Measurements from ENCODE around the gene GCNT2.
"Not testable (repeated sequence)": the region's sequence is repeated elsewhere in the genome, so short reads cannot be mapped to it uniquely, and the experiment has no call there.

Gene GCNT2

DNA sequence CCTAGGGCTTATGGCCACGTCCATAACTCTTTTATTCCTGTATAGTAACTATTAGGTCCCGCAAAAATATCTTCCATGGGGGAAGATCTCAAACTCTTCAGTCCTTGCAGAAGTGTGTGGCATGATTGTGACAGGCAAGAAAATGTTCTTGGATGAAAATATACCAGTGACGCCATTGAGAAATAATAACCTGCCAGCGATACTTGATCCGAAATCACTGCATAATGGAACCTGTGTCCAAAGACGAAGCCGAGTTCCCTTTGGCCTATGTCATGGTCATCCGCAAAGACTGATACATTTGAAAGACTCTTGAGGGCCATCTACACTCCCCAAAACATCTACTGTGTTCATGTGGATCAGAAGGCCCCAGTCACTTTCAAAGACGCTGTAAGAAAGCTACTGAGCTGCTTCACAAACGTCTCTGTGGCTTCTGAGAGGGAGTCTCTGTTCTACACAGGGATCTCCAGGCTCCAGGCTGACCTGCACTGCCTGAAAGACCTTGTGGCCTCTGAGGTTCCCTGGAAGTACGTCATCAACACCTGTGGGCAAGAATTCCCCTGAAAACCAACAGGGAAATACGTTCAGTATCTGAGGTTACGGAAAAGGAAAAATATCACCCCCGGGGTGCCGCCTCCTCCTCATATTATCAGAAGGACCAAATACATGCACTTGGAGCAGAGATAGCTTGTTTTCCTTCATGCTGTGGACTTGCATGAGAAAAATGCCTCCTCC is 6.9 kb upstream of the GCNT2 start:
- no peak for DNase-seq (ENCODE audit: low read depth)

DNA sequence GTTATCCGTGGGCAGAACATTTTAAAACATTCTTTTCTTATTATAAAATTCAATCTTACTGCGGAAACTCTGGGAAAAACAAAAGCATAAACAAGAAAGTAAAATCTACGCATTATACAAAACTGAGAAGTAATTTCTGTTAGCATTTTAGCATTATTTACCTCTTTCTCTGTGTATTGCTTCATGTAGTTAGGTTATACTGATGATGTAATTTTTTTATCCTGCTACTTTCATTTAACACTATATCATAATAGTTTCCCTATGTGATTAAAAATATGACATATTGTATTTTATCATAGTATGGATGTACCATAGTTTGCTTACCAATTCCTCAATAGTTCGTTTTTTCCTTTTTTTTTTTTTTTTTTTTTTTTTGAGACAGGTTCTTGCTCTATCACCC is 4.2 kb upstream of the GCNT2 start:
- DNase-seq (ENCODE audit: low read depth): no peak

DNA sequence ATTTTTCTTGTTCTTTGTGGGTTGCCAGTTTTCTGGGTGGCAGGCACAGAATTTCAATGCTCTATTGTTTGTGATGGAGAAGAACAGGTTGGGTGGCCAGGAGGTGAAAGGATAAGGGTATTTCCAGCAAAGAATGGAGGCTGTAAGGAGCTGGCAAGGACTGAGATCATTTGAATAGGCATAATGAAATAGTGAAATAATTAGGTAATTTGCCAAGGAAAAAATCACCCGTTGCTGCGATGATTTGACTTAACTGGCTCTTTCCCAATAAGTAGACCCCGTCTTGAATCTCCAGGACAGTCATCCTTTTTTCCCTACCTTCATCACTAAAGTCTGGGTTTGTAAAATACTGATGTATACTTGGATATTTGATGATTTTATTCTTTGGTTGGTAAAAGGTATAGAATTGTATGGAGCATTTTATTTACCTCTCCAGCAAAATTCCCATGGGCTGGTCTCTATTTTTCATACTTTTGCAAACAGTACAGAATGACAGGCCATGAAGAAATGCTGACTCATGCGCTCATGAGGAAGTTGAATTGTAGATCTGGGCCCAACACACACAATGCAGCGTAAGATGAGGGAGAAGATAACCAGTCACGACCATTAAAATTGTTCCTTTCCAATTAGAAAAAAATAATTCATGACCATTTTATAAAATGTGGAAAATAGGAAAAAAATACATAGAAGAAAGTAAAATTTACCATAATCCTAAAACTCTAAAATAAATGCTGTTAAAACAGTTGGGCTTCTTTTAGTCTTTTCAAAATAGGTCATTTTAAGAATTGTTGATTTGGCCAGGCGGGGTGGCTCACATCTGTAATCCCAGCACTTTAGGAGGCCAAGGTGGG is 2.4 kb upstream of the GCNT2 start:
- no peak for DNase-seq (ENCODE audit: low read depth)

DNA sequence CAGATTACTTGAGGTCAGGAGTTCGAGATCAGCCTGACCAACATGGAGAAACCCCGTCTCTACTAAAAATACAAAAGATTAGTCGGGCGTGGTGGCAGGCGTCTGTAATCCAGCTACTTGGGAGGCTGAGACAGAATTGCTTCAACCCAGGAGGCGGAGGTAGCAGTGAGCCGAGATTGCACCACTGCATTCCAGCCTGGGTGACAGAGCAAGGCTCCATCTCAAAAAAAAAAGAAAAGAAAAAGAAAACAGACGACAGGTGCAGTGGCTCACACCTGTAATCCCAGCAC is 1.8 kb upstream of the GCNT2 start:
- DNase-seq (ENCODE audit: low read depth): not testable (repeated sequence)

DNA sequence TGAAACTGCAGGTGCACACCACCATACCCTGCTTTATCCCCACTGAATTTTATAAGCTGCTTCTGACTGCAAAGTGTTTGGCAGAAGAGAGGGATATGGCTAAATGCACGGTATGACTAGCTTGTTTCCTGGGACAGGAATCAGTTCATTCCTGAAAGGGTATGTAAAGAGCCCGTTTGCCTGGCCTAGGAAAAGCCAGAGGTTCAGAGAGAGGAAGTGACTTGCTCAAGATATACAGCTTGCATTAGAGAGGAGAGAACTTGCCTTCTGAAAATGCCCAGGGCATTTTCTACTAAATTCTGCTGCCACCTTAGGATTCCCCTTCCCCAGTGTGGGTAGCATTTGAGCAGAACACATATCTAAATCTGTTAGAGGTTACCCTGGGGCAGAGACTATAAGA is 683 bp upstream of the GCNT2 start:
- no peak for DNase-seq (ENCODE audit: low read depth)

DNA sequence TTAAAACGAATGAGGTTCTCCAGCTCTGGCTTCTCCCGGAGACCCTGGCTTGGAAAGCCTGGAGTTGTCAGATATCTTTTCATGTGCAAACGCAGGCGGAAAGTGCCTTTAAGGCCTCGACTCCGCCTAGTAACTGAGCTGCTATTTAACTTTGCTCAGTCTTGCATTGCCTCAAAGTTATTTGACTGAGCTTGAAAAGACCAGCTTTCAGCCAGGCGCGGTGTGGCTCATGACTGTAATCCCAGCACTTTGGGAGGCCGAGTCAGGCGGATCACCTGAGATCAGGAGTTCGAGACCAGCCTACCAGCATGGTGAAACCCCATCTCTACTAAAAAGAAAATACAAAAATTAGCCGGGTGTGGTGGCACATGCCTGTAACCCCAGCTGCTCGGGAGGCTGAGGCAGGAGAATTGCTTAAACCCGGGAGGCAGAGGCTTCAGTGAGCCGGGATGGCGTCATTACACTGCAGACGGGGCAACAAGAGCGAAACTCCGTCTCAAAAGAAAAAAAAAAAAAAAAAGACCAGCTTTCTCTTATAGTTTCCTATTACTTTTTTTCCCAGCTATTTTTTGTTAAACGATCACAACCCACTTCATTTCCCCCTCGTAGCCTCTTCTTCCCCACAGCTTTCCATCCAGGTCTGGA is 1.9 kb downstream of the GCNT2 start:
- no peak for DNase-seq (ENCODE audit: low read depth)

DNA sequence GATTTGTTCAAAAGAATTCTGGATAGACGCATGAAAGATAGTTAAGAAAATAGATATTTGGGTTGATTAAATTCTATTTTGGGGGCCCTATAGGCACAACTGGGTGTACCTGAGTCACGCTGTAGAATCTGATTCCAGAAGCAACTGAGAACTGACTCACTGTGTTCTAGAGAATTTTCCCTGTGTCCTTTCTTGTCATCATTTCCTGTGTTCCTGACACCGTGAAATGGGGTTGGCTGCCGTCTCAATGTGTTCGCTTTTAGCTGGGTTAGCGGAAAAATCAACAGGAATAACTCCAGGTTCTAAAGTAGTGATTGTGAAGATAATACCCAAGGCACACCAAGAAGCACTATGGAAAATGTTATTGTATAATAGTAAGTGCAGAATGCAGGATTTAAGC is 5.0 kb downstream of the GCNT2 start:
- DNase-seq (ENCODE audit: low read depth): no peak

DNA sequence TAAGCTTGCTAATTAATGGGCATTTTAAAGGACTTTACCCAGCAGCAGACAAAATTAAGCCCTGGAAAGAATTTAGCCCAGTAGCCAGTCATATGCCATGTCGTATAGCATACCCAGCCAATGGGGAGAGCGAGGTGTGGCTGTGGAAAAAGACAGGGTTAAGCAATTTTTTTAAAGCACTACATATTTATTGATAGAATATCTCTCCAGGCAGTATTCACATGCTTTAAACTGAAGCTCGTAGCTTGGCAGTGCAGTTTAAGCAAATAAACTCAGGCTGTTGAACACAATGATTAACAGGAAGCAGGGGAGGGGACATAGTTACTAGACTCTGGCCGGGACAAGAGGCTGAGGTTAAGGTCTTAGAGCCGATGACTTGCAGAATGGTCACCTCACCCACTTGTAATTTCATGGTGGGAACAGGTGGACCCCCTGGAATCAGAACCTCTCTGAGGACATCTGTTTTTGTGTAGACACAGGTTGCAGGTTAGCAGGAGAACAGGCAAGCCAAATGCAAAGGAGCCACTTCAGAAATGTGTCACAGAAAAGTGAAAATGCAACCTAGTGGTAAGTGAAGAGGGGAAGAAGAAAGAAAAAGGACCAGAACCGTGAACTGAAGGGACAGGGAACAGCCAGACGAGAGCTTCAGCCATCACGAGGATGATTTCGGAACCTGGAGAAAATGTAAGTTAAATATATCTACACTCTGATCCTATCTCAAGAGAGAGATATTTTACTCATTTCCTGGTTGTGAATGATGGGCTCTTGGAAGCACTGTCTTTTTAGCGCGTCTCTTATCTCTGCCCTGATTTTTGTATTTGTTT is 7.2 kb downstream of the GCNT2 start:
- no peak for DNase-seq (ENCODE audit: low read depth)

DNA sequence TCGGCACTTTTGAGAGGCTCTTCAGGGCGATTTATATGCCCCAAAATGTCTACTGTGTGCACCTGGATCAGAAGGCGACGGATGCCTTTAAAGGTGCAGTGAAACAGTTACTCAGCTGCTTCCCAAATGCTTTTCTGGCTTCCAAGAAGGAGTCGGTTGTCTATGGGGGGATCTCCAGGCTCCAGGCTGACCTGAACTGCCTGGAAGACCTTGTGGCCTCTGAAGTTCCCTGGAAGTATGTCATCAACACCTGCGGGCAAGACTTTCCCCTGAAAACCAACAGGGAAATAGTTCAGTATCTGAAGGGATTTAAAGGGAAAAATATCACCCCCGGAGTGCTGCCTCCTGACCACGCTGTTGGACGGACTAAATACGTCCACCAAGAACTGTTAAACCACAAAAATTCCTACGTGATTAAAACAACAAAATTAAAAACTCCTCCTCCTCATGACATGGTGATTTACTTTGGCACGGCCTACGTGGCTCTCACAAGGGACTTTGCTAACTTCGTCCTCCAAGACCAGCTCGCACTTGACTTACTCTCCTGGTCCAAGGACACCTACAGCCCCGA is 8.2 kb downstream of the GCNT2 start:
- DNase-seq (ENCODE audit: low read depth): no peak

DNA sequence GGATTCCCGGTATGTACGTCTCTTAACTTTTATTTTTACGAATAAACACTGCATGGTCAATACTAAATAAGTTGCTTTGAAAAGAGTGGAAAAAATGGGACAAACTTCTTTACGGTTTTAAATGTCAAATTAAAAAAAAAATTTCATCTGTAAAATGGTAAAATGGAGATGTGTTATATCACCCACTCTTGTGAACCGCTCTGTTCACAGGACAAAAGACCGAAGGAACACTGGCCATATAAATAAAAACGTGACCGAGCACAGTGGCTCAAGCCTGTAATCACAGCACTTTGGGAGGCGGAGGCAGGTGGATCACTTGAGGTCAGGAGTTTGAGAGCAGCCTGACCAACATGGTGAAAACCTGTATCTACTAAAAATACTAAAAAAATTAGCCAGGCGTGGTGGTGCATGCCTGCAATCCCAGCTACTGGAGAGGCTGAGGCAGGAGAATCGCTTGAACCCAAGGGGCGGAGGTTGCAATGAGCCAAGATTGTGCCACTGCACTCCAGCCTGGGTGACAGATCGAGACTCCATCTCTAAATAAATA is 8.8 kb downstream of the GCNT2 start:
- DNase-seq (ENCODE audit: low read depth): not testable (repeated sequence)

DNA sequence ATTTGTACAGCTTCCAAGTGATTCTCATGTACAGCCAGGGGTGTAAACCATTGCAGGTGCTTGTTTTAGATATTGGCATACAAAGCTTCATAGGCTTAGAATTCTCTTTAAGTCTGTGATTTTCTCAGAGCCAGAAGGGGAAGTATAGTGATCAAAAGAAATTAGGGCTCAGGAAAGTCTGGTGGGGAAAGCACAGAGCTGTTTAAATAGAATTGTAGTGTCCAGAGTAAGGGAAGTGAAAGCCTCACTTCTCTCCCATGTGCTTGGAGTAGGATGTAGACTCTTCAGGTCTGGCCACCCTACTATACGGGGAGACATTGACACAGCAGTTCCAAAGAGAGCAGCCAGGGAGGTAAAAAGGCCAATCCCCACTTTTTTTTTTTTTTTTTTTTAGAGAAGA is 10.4 kb downstream of the GCNT2 start:
- DNase-seq (ENCODE audit: low read depth): no peak

DNA sequence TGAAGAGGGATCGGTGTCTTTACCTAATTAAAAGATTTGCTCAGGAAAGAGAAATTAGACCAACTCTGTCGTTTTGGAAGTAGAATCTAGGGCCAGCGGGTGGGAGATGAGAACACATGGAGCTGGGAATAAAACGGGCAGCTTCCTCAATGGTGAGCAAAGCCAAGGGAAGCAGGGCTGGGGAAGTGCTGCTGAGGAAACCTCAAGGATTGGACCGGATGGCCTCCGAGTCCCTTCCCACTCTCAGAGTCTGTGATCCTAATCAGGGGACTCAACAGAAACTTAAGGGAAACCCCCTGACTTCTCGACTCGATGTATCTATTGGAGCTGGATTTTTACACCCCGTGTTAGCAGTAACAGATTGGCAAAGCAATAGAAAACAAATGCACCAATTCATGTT is 10.8 kb downstream of the GCNT2 start:
- no peak for DNase-seq (ENCODE audit: low read depth)

DNA sequence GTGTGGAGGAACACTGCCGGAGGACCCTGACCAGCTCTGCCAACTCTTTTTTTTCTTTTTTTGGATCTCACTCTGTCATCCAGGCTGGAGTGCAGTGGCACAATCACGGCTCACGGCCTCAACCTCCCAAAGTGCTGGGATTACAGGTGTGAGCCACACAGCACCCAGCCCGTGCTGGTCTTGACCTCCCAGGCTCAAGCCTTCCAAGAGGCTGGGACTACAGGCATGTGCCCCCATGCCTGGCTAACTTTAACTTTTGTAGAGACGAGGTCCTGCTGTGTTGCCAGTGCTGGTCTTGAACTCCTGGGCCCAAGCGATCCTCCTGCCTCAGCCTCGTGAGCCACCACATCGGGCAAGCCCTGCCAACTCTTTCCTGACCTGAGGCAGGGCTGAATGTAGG is 11.2 kb downstream of the GCNT2 start:
- DNase-seq (ENCODE audit: low read depth): no peak

DNA sequence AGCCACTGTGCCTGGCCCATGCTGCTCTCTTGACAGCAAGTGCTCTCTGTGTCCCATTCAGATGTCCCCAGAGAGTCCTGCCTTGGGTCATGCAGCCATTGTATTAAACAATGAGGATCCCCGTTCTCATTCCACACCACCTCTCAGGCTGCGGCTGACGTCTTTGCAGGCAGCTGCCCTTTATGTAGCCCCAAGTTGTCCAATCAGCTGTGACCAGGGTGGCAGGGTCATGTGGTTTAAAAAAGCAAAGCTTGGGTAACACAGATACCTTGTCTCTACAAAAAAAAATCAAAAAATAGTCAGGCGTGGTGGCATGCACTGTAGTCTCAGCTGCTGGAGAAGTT is 13.2 kb downstream of the GCNT2 start:
- no peak for DNase-seq (ENCODE audit: low read depth)

DNA sequence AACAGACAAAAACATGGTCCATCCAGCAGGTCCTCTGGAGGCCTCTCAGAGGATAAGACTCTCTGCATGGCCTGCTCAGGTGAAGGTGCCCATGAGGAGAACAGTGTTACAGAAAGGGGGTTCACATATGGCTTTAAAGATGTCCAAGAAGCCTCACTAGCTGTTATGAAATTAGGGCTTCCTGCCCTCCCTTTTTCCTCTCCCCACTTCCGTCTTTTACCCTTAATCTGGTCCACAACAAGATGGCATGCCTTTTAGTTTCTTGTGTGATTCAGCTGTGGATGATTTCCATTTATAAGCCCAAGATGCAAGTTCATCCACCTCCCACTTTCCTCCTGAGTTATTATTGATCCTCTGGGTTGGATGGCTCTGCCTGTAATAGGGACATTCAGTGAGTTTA is 14.0 kb downstream of the GCNT2 start:
- no peak for DNase-seq (ENCODE audit: low read depth)

DNA sequence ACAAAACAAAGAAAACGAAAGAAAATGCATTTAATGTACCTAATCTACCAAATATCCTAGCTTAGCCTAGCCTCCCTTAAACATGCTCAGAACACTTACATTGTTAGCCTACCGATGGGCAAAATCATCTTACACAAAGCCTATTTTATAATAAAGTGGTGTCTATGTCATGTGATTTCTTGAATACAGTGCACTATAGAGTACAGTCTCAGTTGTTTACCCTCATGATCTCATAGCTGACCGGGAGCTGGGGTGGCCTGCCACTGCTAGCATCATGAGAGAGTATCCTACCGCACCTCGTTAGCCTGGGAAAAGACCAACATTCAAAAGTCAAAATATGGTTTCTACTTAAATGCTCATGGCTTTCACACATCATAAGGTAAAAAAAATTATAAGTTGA is 16.6 kb downstream of the GCNT2 start:
- DNase-seq (ENCODE audit: low read depth): no peak

DNA sequence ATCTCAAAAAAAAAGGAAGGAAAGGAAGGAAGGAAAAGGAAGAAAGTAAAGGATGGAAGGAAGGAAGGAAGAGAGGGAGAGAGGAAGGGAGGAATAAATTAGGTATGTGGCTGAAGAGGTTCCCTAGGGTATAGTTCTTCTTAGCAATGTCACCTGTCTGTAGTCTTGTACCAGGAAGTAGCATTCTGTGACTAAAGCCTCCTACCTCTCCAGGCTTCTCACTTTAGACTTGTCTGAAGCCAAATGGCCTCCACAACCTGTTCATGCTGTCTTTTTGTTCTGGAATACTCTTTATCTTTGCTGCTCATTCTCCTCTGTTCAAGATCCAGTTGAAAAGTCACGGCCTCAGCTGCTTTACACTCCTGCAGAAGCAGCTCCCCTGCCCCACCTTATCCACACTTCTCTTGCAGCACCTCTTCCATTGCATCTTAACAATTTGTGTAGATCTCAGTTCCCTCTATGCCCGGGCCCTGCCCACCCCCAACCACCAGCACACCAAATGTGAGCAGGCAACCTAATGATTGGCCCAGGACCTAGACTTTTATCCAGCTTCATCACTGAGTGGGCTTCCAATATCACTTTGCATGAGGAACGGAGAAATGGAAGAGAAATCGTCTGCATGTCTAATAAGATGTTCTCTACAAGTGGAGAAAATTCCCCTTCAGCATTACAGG is 19.1 kb downstream of the GCNT2 start:
- no peak for DNase-seq (ENCODE audit: low read depth)

DNA sequence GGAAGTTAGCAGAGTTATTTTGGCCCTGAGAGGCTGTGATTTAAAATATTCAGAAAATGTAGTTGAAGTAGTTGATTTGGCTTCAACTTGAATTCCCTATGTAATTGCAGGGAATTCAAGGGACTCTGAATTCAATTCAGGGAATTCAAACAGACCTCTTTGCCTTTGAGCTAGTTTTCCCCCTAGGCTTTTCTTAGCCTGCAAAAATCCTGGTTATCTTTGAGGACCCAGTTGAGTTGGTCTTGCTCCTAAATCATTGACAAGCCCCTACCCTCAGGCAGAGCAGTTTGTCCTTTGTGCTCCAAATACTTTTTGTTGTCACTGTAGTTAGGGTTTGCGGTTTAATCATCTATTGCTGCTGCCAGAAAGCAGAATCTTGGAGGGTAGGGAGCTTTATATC is 20.4 kb downstream of the GCNT2 start:
- no peak for DNase-seq (ENCODE audit: low read depth)

DNA sequence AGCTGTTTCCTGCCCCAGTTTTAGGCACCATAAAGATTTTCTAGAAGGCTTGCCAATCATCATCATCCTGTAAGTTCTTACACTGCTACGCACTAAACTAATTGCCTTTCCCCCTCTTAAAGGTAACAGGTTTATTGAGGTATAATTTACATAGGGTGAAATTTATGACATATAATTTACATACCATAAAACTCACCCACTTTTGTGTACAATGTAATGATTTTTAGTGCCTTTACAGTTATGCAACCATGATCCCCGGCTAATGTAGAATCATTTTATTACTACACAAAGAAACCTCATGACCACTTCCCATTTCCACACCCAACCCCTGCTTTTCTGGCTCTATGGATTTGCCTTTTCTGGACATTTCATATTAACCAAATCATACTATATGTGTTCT is 21.1 kb downstream of the GCNT2 start:
- DNase-seq (ENCODE audit: low read depth): no peak

DNA sequence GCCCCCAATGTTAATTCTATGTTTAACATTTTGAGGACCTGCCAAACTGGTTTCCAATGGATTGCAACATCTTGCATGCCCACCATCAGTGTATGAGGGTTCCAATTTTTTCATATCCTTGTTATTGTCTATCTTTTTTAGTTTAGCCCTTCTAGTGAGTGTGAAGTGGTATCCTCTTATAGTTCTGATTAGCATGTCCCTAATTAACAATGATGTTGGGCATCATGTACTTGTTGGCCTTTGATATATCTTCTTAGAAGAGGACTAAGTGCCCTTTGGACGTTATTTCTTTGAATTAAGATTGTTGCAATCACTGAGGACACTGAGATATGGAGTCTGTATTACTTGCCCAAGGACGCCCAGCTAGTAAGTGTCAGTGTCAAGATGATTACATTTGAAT is 22.3 kb downstream of the GCNT2 start:
- DNase-seq (ENCODE audit: low read depth): no peak

DNA sequence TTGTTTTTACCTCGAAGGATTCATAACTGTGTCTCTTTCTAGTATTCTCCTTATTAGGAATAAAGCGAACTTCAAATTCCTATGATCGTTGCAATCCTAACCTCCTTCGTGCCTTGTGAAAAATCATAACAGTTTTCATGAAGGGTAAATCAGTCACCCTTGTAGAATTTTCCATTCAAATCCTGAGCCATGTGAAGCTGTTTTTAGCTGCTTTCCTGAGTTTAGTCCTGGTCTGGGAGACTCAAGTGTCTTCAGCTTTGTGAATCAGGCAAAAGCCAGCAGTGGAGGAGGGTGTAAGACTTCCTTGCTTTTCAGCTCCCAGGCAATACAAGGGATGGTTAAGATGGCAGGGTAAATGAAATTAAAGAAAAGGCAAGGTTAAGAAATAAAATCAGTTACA is 24.3 kb downstream of the GCNT2 start:
- DNase-seq (ENCODE audit: low read depth): no peak
